ENCODE data around the gene GJB6. TPM values are rescaled to one million over a fixed set of nuclear protein-coding genes. Genes with fewer than 3 reads are reported as not detected.

GJB6 gene
- total RNA-seq, 1 experiment from 2014 or later, result 0.84 TPM

DNA sequence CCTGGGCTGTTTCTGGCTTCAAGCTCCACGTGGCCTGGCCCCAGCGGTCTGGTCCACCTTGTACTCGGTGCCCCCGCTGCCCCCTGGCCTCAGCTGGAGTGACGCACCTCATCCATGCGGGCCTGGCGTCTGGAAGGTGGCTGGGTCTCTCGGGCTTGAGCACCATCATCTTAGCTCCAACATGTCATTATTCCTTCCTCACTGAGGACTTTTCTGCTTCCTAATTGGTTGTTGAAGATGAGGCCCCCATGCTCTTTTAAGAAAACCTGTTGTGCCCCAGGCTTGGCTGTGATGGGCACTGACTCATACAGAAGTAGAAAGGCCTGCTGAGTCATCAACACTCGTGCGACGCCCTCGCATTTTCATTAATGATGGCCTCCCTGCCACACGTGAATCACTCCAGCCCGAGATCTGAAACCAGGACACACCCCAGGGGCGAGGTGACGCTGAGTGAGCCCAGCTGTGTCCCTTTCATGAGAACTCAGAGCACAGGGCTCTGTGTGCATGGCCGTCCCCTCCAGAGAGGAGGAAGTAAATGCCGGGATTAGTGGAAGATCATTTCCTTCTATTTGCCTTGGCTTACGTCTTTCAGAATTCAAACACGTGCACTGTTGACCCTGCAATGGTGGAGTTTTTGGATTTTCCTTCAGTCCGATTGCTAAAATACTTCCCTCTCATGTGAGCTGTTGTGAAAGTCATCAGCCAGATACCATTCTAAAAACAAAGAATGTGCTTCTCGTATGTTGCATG, 57.3 kb downstream of the GJB6 start:
- no peaks in the 10 kb centered on the region for H3K79me2 ChIP-seq (ENCODE audit: low read length)
- H3K27me3 ChIP-seq (ENCODE audit: low read length), result no peaks in the 10 kb centered on the region
- DNase-seq (peak; percentile 99), ATAC-seq (peak; percentile 94)
- peak overlapping the region; percentile 72 for H3K27ac ChIP-seq (ENCODE audit: low read length)
- H3F3A ChIP-seq (ENCODE audit: low read length, unreplicated experiment), result no peaks in the 10 kb centered on the region
- BruUV-seq (replicated peaks), result no TSS peak
- no peaks in the 10 kb centered on the region for H4K20me1 ChIP-seq (ENCODE audit: low read length)
- peaks cover 30% of the 10 kb centered on the region for H3K4me1 ChIP-seq (ENCODE audit: insufficient read depth, low read length)
- peak overlapping the region; percentile 67 for H3K4me2 ChIP-seq (ENCODE audit: low read length)
- CTCF ChIA-PET, result interaction anchor here (0.6 kb wide), 1 partner anchor 48 kb away, joined by 4 read pairs; no protein-coding TSS in a partner anchor
- H3K36me3 ChIP-seq (ENCODE audit: low read depth, low read length), result no peaks in the 10 kb centered on the region
- H3K4me3 ChIP-seq (ENCODE audit: low read length), result peak overlapping the region; percentile 22; the same call in 1 of the 2 replicates
- H3K9me2 ChIP-seq (replicated peaks; ENCODE audit: low read length), result no peaks in the 10 kb centered on the region
- H2AFZ ChIP-seq (ENCODE audit: low read length), result peak overlapping the region; percentile 66
- TF ChIP-seq, protein P1, sequence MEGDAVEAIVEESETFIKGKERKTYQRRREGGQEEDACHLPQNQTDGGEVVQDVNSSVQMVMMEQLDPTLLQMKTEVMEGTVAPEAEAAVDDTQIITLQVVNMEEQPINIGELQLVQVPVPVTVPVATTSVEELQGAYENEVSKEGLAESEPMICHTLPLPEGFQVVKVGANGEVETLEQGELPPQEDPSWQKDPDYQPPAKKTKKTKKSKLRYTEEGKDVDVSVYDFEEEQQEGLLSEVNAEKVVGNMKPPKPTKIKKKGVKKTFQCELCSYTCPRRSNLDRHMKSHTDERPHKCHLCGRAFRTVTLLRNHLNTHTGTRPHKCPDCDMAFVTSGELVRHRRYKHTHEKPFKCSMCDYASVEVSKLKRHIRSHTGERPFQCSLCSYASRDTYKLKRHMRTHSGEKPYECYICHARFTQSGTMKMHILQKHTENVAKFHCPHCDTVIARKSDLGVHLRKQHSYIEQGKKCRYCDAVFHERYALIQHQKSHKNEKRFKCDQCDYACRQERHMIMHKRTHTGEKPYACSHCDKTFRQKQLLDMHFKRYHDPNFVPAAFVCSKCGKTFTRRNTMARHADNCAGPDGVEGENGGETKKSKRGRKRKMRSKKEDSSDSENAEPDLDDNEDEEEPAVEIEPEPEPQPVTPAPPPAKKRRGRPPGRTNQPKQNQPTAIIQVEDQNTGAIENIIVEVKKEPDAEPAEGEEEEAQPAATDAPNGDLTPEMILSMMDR (conservative IDR thresholded peaks at IDR 0.05; ENCODE audit: low read depth, low read length), result no peak
- TF ChIP-seq EZH2phosphoT487 (IDR thresholded peaks at IDR 0.05; ENCODE audit: borderline replicate concordance, low read length), result peak; percentile 77; the same call in 1 of the 2 replicates
- H3K9ac ChIP-seq (ENCODE audit: low read length), result peak overlapping the region; percentile 58
- POLR2A ChIA-PET (ENCODE audit: unreplicated experiment), result interaction anchor here (0.5 to 0.6 kb wide), 2 partner anchors 8 to 620 kb away, joined by 3 to 10 read pairs; no protein-coding TSS in a partner anchor
- H3K9me3 ChIP-seq (ENCODE audit: low read length), result no peaks in the 10 kb centered on the region
- intact Hi-C loops (cut with micrococcal nuclease), result loop anchor here (1.0 kb wide), 1 partner anchor 15 kb away; no protein-coding TSS in a partner anchor

DNA sequence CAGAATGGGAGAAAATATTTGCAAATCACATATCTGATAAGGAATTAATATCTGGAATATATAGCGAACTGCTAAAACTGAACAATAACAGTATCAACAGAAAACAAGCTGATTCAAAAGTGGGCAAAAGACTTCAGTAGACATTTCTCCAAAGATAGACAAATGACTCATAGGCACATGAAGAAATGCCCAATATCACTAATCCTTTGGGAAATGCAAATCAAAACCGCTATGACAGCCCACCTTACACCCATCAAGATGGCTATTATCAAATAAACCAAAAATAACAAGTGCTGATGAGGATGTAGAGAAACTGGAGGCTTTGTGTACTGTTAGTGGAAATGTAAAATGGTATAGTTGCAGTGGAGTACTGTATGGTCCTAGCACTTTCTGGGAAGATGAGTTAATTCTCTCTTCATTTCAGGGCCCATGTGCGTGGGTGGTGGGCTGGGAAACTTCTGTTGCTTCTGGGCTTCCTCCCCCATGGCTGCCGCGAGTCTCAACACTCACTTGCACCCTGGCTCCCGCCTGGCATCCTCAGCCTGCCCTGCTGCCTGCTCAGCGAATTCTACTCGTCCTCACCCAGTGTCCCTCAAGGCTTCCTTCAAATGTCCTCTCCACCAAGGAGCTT, 58.9 kb downstream of the GJB6 start:
- Histone ChIP-seq H3K4me1 (ENCODE audit: insufficient read depth, low read length) (peaks cover 30% of the 10 kb centered on the region), H3F3A (ENCODE audit: low read length, unreplicated experiment) (no peaks in the 10 kb centered on the region), H3K27ac (ENCODE audit: low read length) (no peak overlapping the region), H3K36me3 (ENCODE audit: low read depth, low read length) (no peaks in the 10 kb centered on the region), H3K9me2 (replicated peaks; ENCODE audit: low read length) (no peaks in the 10 kb centered on the region), H3K27me3 (ENCODE audit: low read length) (no peaks in the 10 kb centered on the region), H3K9ac (ENCODE audit: low read length) (no peak overlapping the region), H3K4me3 (ENCODE audit: low read length) (no peak overlapping the region), H3K9me3 (ENCODE audit: low read length) (no peaks in the 10 kb centered on the region), H3K4me2 (ENCODE audit: low read length) (no peak overlapping the region), H3K79me2 (ENCODE audit: low read length) (no peaks in the 10 kb centered on the region), H4K20me1 (ENCODE audit: low read length) (no peaks in the 10 kb centered on the region), H2AFZ (ENCODE audit: low read length) (no peak overlapping the region)
- POLR2A ChIA-PET (ENCODE audit: unreplicated experiment), result no interaction called here
- intact Hi-C loops (cut with micrococcal nuclease), result no loop called here
- no peak for DNase-seq
- ATAC-seq, result no peak
- TF ChIP-seq EZH2 (IDR thresholded peaks at IDR 0.05; ENCODE audit: low read length, unreplicated experiment) (no peak), EZH2phosphoT487 (IDR thresholded peaks at IDR 0.05; ENCODE audit: borderline replicate concordance, low read length) (no peak)
- TF ChIP-seq, protein P1 (conservative IDR thresholded peaks at IDR 0.05; ENCODE audit: low read depth, low read length), result no peak
- BruUV-seq (replicated peaks), result no TSS peak
- CTCF ChIA-PET, result no interaction called here

Other genes with a start within 250 kb of the GJB6 start
- gene GJA3, start 71.3 kb downstream of the GJB6 start, total RNA-seq (2014; rRNA removed), result 0.55 and 1.2 TPM in 2 replicates
- gene GJB2, start 39.4 kb downstream of the GJB6 start, total RNA-seq (2014; rRNA removed), result 46.5 and 53.0 TPM in 2 replicates